Testis (tissue), 3 donors: ENCODE measurements around the gene LY6G6C. TPM values are rescaled to one million over a fixed set of nuclear protein-coding genes. Genes with fewer than 3 reads are reported as not detected.

Experiments used
- DNase-seq: peaks from one replicate; pipeline ENCODE4 v3.0.0-alpha.2; 2019
- H3K27ac ChIP-seq, 2 donors: fragments of 200-600 bp; sonication (generic); one replicate each; pipeline ENCODE4 v1.5.1; 2019
- H3K27me3 ChIP-seq: fragments of 200-600 bp; sonication (generic); one replicate; pipeline ENCODE4 v1.5.1; 2019
- H3K36me3 ChIP-seq: fragments of 200-600 bp; sonication (generic); one replicate; pipeline ENCODE4 v1.5.1; 2017; ENCODE audit warnings: low read depth; ENCODE audit errors: missing control alignments
- H3K4me1 ChIP-seq: fragments of 200-600 bp; sonication (generic); one replicate; pipeline ENCODE4 v1.5.1; 2019
- H3K4me3 ChIP-seq, 2 donors: fragments of 200-600 bp; sonication (generic); one replicate each; pipeline ENCODE4 v1.5.1; 2017 to 2019
- H3K9me3 ChIP-seq: fragments of 200-600 bp; sonication (generic); one replicate; pipeline ENCODE4 v1.5.1; 2017
- CTCF ChIP-seq, 3 experiments: fragments of 450-650 bp in 2 of 3; fragments of 200-600 bp in 1 of 3; sonication (generic) in 1 of 3; IDR thresholded peaks; one replicate each; pipeline ENCODE4 v1.5.1; 2016 to 2019; ENCODE audit warnings: antibody characterized with exemption in 3 of 3, mild to moderate bottlenecking in 2 of 3, moderate library complexity in 1 of 3
- POLR2A ChIP-seq: fragments of 450-650 bp; IDR thresholded peaks from one replicate; pipeline ENCODE4 v1.6.1; 2017; ENCODE audit warnings: antibody characterized with exemption, mild to moderate bottlenecking, moderate library complexity
- WGBS, 2 donors: methylation state at CpG; one replicate each; pipeline ENCODE4 v1.1.5; 2018; 5-methylcytosine and 5-hydroxymethylcytosine counted together
- intact Hi-C: fragments of 100-400 bp; cut with DNase I; formaldehyde crosslinking; loops from one replicate; pipeline ENCODE4 v1.15.1; 2023; ENCODE audit warnings: low total_unique reads
- polyA plus RNA-seq: library from polyadenylated mRNA; stranded (reverse); fragments of 350-450 nt; fragmentation: Illumina TruSeq; extraction: RNeasy Lipid Tissue Mini Kit (QIAGEN cat#74804); gene quantifications from one replicate; pipeline ENCODE4 v1.2.3, GENCODE V29; 2014; ENCODE audit warnings: low read depth, low replicate concordance; ENCODE audit not compliant: insufficient read depth
- total RNA-seq, 2 donors: library from RNA; depleted of rRNA; stranded (reverse); fragments of >200 nt; gene quantifications; one replicate each; pipeline ENCODE4 v1.2.3, GENCODE V29; 2016

The LY6G6C gene
- total and polyA plus RNA-seq, 3 donors from 2014 or later = 0.39 to 1.4 TPM; not detected in 1

- H3K27me3 ChIP-seq = no peaks in the 10 kb centered on the region
- intact Hi-C loops = no loop called here
- no peak for TF ChIP-seq CTCF (IDR thresholded peaks at IDR 0.05)
- no peak for TF ChIP-seq POLR2A
- no peak overlapping the region for H3K27ac ChIP-seq
- H3K4me1 ChIP-seq = peaks cover 3% of the 10 kb centered on the region
- H3K9me3 ChIP-seq = no peaks in the 10 kb centered on the region
- no peaks in the 10 kb centered on the region for H3K36me3 ChIP-seq
- H3K4me3 ChIP-seq = no peak overlapping the region
- WGBS, 2 donors = 59 to 71% methylated on average over 5 of the region's 5 CpGs
- DNase-seq = no peak
These were observed 7.4 kb downstream of the LY6G6C start for GRCh38 chr6:31713991-31714684.

- Histone ChIP-seq H3K36me3 (no peaks in the 10 kb centered on the region), H3K4me3 (no peak overlapping the region), H3K27me3 (no peaks in the 10 kb centered on the region), H3K4me1 (peaks cover 3% of the 10 kb centered on the region), H3K27ac (no peak overlapping the region), H3K9me3 (no peaks in the 10 kb centered on the region)
- TF ChIP-seq CTCF (IDR thresholded peaks at IDR 0.05) = no peak
- no peak for TF ChIP-seq POLR2A
- DNase-seq = no peak
- 69 to 82% methylated on average over 4 of the region's 4 CpGs for WGBS, 2 donors
- intact Hi-C loops = no loop called here
These were observed 8.1 kb downstream of the LY6G6C start for GRCh38 chr6:31713465-31713864.

- no peaks in the 10 kb centered on the region for H3K36me3 ChIP-seq
- TF ChIP-seq POLR2A (no peak), CTCF (IDR thresholded peaks at IDR 0.05) (no peak)
- intact Hi-C loops = no loop called here
- H3K27me3 ChIP-seq = no peaks in the 10 kb centered on the region
- H3K27ac ChIP-seq = no peak overlapping the region
- 92 to 97% methylated on average over 8 of the region's 8 CpGs for WGBS, 2 donors
- no peak for DNase-seq
- peaks cover 3% of the 10 kb centered on the region for H3K4me1 ChIP-seq
- no peak overlapping the region for H3K4me3 ChIP-seq
- H3K9me3 ChIP-seq = no peaks in the 10 kb centered on the region
These were observed 9.2 kb downstream of the LY6G6C start for GRCh38 chr6:31712296-31712695.

GRCh38 chr6:31711233-31711632 lies 10.3 kb downstream of the LY6G6C start:
- H3K36me3 ChIP-seq = no peaks in the 10 kb centered on the region
- no peaks in the 10 kb centered on the region for H3K27me3 ChIP-seq
- intact Hi-C loops = no loop called here
- DNase-seq = no peak
- TF ChIP-seq CTCF (IDR thresholded peaks at IDR 0.05) = no peak
- peaks cover 3% of the 10 kb centered on the region for H3K4me1 ChIP-seq
- no peak overlapping the region for H3K27ac ChIP-seq
- H3K4me3 ChIP-seq = no peak overlapping the region
- WGBS, 2 donors = 62 to 64% methylated on average over 8 of the region's 8 CpGs
- H3K9me3 ChIP-seq = no peaks in the 10 kb centered on the region
